ENCODE results near the gene IL12RB1.

The IL12RB1 gene

DNA sequence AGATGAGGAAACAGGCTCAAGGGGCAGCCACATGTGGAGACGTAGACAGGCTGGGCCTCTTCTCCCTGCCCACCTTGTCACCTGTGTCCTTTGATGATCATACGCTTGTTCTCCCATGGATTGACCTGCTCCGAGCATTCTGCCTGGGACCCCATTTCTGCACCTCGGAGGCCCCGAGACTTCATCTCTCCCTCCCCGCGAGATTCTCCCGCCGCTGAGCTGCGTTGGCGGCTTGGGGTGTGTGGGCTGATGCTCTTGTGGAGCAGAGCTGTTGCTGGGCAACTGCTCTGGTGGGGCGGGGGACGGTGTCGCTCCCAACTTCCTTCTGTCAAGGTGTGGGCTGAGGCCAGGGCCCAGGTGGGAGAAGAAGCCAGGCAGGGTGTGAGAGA is 33.0 kb upstream of the IL12RB1 start:
- Histone ChIP-seq H3K36me3 (ENCODE audit: control insufficient read depth in 4 of 4, insufficient read depth in 4 of 4, low read length in 3 of 4) (peaks cover 0 to 41% (median 13%) of the 10 kb centered on the region in 4 experiments), H3K9me3 (ENCODE audit: control extremely low read depth in 1 of 5, control insufficient read depth in 4 of 5, insufficient read depth in 2 of 5, low read depth in 1 of 5, low read length in 4 of 5) (no peaks in the 10 kb centered on the region), H3K27ac (ENCODE audit: insufficient read depth in 1 of 2, low read depth in 1 of 2, low read length in 2 of 2, poor library complexity in 1 of 2, severe bottlenecking in 2 of 2) (no peak overlapping the region), H3K4me1 (ENCODE audit: control extremely low read depth in 1 of 4, control insufficient read depth in 4 of 4, insufficient read depth in 4 of 4, low read length in 3 of 4) (peaks cover 3 to 44% (median 24%) of the 10 kb centered on the region in 4 experiments), H3K27me3 (replicated peaks in 2 of 5; ENCODE audit: control insufficient read depth in 4 of 5, insufficient read depth in 5 of 5, low read length in 4 of 5) (no peaks in the 10 kb centered on the region), H3K4me3 (ENCODE audit: control insufficient read depth in 1 of 7, extremely low read depth in 1 of 7, insufficient read depth in 4 of 7, low read depth in 2 of 7, low read length in 6 of 7) (no peak overlapping the region)
- DNase-seq = no peak
- CTCF ChIA-PET = interaction anchor here (0.8 kb wide), 1 partner anchor 32 kb away, joined by 3 read pairs; no protein-coding TSS in a partner anchor
- POLR2A ChIA-PET = no interaction called here
- 89% methylated on average over 10 of the region's 14 CpGs for WGBS (ENCODE audit: insufficient coverage)

GRCh38 chr19:18119013-18119716 is 32.4 kb upstream of the IL12RB1 start:
- no peaks in the 10 kb centered on the region for H3K27me3 ChIP-seq (replicated peaks in 2 of 5; ENCODE audit: control insufficient read depth in 4 of 5, insufficient read depth in 5 of 5, low read length in 4 of 5)
- ChIA-PET POLR2A (no interaction called here), CTCF (interaction anchor here (0.9 to 1.9 kb wide), 2 partner anchors 27 to 48 kb away, joined by 3 to 5 read pairs; no protein-coding TSS in a partner anchor)
- DNase-seq = peak in 2 of 3 donors; percentile 47 to 57
- H3K4me3 ChIP-seq (ENCODE audit: control insufficient read depth in 1 of 7, extremely low read depth in 1 of 7, insufficient read depth in 4 of 7, low read depth in 2 of 7, low read length in 6 of 7) = peak overlapping the region in 3 of 7 experiments; percentile 51 to 82 (median 78)
- peaks cover 3 to 44% (median 24%) of the 10 kb centered on the region in 4 experiments for H3K4me1 ChIP-seq (ENCODE audit: control extremely low read depth in 1 of 4, control insufficient read depth in 4 of 4, insufficient read depth in 4 of 4, low read length in 3 of 4)
- H3K9me3 ChIP-seq (ENCODE audit: control extremely low read depth in 1 of 5, control insufficient read depth in 4 of 5, insufficient read depth in 2 of 5, low read depth in 1 of 5, low read length in 4 of 5) = no peaks in the 10 kb centered on the region
- H3K27ac ChIP-seq (ENCODE audit: insufficient read depth in 1 of 2, low read depth in 1 of 2, low read length in 2 of 2, poor library complexity in 1 of 2, severe bottlenecking in 2 of 2) = no peak overlapping the region
- H3K36me3 ChIP-seq (ENCODE audit: control insufficient read depth in 4 of 4, insufficient read depth in 4 of 4, low read length in 3 of 4) = peaks cover 0 to 37% (median 11%) of the 10 kb centered on the region in 4 experiments
- WGBS (ENCODE audit: insufficient coverage) = 31% methylated on average over 10 of the region's 13 CpGs

DNA sequence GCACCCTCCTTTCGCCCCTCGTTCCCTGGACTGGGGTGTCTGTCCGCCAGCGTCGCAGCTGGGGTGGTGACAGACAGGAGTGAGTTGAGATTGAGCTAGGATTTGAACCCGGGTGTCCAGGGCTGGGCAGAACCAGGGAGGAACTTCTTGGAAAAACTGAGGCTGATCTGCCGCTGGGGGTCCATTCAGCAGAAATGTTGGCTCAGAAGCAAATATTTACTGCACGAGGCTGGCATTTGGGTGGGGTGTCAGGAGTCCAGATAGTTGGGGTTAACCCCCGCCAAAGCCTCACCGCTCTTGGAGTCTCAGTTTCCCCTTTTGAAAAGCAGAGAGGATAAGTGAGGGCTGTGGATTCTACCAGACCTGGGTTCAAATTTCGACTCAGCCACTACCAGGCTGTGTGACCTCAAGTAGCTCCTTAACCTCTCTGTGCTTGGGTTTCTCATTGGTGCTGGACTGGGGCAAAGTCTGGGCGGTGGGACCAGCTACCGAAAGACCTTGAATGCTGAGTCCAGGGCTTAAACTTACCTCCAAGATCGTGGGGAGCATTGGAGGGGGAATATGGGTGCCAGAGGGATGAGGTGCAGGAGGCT is 31.8 kb upstream of the IL12RB1 start:
- no peak overlapping the region for H3K27ac ChIP-seq (ENCODE audit: insufficient read depth in 1 of 2, low read depth in 1 of 2, low read length in 2 of 2, poor library complexity in 1 of 2, severe bottlenecking in 2 of 2)
- DNase-seq = no peak
- H3K27me3 ChIP-seq (replicated peaks in 2 of 5; ENCODE audit: control insufficient read depth in 4 of 5, insufficient read depth in 5 of 5, low read length in 4 of 5) = no peaks in the 10 kb centered on the region
- ChIA-PET CTCF (interaction anchor here (0.9 to 1.9 kb wide), 5 partner anchors 10 to 49 kb away, joined by 3 to 5 read pairs (median 4); partner anchors contain the start of gene PIK3R2), POLR2A (no interaction called here)
- no peaks in the 10 kb centered on the region for H3K9me3 ChIP-seq (ENCODE audit: control extremely low read depth in 1 of 5, control insufficient read depth in 4 of 5, insufficient read depth in 2 of 5, low read depth in 1 of 5, low read length in 4 of 5)
- peak overlapping the region; percentile 20 to 82 (median 73) for H3K4me3 ChIP-seq (ENCODE audit: control insufficient read depth in 1 of 7, extremely low read depth in 1 of 7, insufficient read depth in 4 of 7, low read depth in 2 of 7, low read length in 6 of 7)
- H3K4me1 ChIP-seq (ENCODE audit: control extremely low read depth in 1 of 4, control insufficient read depth in 4 of 4, insufficient read depth in 4 of 4, low read length in 3 of 4) = peaks cover 3 to 44% (median 24%) of the 10 kb centered on the region in 4 experiments
- peaks cover 0 to 31% (median 7%) of the 10 kb centered on the region in 4 experiments for H3K36me3 ChIP-seq (ENCODE audit: control insufficient read depth in 4 of 4, insufficient read depth in 4 of 4, low read length in 3 of 4)
- 44% methylated on average over 14 of the region's 14 CpGs for WGBS (ENCODE audit: insufficient coverage)

DNA sequence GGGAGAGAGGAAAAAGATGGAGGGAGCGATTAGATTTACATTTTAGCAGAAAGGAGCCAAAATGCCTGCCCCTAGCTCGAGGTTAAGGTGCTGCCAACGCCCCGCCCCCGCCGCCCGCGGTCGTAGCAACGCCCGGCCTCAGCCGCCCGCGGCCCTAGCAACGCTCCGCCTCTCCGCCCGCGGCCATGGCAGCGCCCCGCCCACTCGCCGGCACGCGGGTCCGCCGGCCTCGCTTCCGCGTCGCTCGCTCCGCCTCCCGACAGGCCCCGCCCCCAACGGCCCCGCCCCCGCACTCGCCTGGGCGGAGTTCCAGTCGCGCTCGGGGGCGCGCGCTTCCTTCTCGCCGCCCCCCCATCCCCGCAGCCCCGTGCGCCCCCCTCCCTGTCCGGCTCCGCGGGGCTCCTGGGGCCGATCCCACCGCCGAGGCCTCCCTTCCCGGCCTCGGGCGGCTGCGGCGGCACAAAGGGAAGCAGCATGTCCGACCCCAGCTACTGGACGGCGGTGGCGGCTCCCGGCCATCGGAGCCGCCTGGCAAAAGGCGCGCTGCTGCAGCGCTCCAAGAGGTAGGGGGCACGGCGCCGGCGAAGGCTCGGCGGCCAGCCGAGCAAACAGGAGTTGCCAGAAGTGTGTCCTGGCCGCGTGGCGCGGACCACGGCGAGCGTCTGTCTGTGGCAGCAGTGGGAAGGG is 31.1 kb upstream of the IL12RB1 start:
- Histone ChIP-seq H3K27ac (ENCODE audit: insufficient read depth in 1 of 2, low read depth in 1 of 2, low read length in 2 of 2, poor library complexity in 1 of 2, severe bottlenecking in 2 of 2) (peak overlapping the region; percentile 25 to 64), H3K9me3 (ENCODE audit: control extremely low read depth in 1 of 5, control insufficient read depth in 4 of 5, insufficient read depth in 2 of 5, low read depth in 1 of 5, low read length in 4 of 5) (no peaks in the 10 kb centered on the region)

DNA sequence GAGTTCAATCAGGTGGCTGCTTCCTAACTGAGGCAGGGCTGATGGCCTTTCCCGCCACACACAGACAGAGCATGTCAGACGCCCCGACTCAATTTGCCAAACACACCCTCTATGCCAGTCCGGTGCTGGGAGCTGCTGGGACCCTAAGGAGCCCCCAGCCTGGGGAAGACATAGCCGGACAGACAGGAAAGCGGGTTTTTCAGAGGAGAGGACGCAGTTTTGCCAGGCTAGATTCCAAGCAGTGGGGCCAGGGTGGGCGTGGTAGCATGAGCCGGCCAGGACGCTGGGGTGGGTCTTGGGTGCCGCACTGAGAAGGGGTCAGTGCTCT is 30.6 kb upstream of the IL12RB1 start:
- ChIA-PET CTCF (interaction anchor here (1.3 to 1.9 kb wide), 3 partner anchors 11 to 50 kb away, joined by 4 to 5 read pairs (median 4); no protein-coding TSS in a partner anchor), POLR2A (no interaction called here)
- Histone ChIP-seq H3K36me3 (ENCODE audit: control insufficient read depth in 4 of 4, insufficient read depth in 4 of 4, low read length in 3 of 4) (peaks cover 0 to 19% (median 1%) of the 10 kb centered on the region in 4 experiments), H3K27me3 (replicated peaks in 2 of 5; ENCODE audit: control insufficient read depth in 4 of 5, insufficient read depth in 5 of 5, low read length in 4 of 5) (no peaks in the 10 kb centered on the region), H3K4me1 (ENCODE audit: control extremely low read depth in 1 of 4, control insufficient read depth in 4 of 4, insufficient read depth in 4 of 4, low read length in 3 of 4) (peaks cover 3 to 45% (median 25%) of the 10 kb centered on the region in 4 experiments), H3K9me3 (ENCODE audit: control extremely low read depth in 1 of 5, control insufficient read depth in 4 of 5, insufficient read depth in 2 of 5, low read depth in 1 of 5, low read length in 4 of 5) (no peaks in the 10 kb centered on the region), H3K27ac (ENCODE audit: insufficient read depth in 1 of 2, low read depth in 1 of 2, low read length in 2 of 2, poor library complexity in 1 of 2, severe bottlenecking in 2 of 2) (peak overlapping the region; percentile 25 to 64), H3K4me3 (ENCODE audit: control insufficient read depth in 1 of 7, extremely low read depth in 1 of 7, insufficient read depth in 4 of 7, low read depth in 2 of 7, low read length in 6 of 7) (peak overlapping the region; percentile 2 to 74 (median 44))
- WGBS (ENCODE audit: insufficient coverage) = 23% methylated on average over 8 of the region's 11 CpGs
- DNase-seq = no peak

More for the DNA sequence above, 31.1 kb upstream of the IL12RB1 start:
- peak overlapping the region; percentile 20 to 82 (median 73) for H3K4me3 ChIP-seq (ENCODE audit: control insufficient read depth in 1 of 7, extremely low read depth in 1 of 7, insufficient read depth in 4 of 7, low read depth in 2 of 7, low read length in 6 of 7)
- POLR2A ChIA-PET = no interaction called here
- WGBS (ENCODE audit: insufficient coverage) = under 1% methylated on average over 46 of the region's 86 CpGs
- peak; percentile 86 to 93 (median 92) for DNase-seq
- H3K36me3 ChIP-seq (ENCODE audit: control insufficient read depth in 4 of 4, insufficient read depth in 4 of 4, low read length in 3 of 4) = peaks cover 0 to 24% (median 4%) of the 10 kb centered on the region in 4 experiments
- CTCF ChIA-PET = interaction anchor here (0.9 to 1.9 kb wide), 5 partner anchors 11 to 49 kb away, joined by 3 to 5 read pairs (median 4); partner anchors contain the start of gene PIK3R2
- H3K27me3 ChIP-seq (replicated peaks in 2 of 5; ENCODE audit: control insufficient read depth in 4 of 5, insufficient read depth in 5 of 5, low read length in 4 of 5) = no peaks in the 10 kb centered on the region
- H3K4me1 ChIP-seq (ENCODE audit: control extremely low read depth in 1 of 4, control insufficient read depth in 4 of 4, insufficient read depth in 4 of 4, low read length in 3 of 4) = peaks cover 3 to 45% (median 24%) of the 10 kb centered on the region in 4 experiments

GRCh38 chr19:18114483-18114882 is 27.7 kb upstream of the IL12RB1 start:
- WGBS (ENCODE audit: insufficient coverage) = 100% methylated on average over 4 of the region's 4 CpGs
- no peak overlapping the region for H3K27ac ChIP-seq (ENCODE audit: insufficient read depth in 1 of 2, low read depth in 1 of 2, low read length in 2 of 2, poor library complexity in 1 of 2, severe bottlenecking in 2 of 2)
- no peak overlapping the region for H3K4me3 ChIP-seq (ENCODE audit: control insufficient read depth in 1 of 7, extremely low read depth in 1 of 7, insufficient read depth in 4 of 7, low read depth in 2 of 7, low read length in 6 of 7)
- CTCF ChIA-PET = interaction anchor here (1.6 to 2.4 kb wide), 4 partner anchors 9 to 138 kb away, joined by 3 to 13 read pairs (median 11); no protein-coding TSS in a partner anchor
- POLR2A ChIA-PET = no interaction called here
- peaks cover 3 to 45% (median 37%) of the 10 kb centered on the region in 4 experiments for H3K4me1 ChIP-seq (ENCODE audit: control extremely low read depth in 1 of 4, control insufficient read depth in 4 of 4, insufficient read depth in 4 of 4, low read length in 3 of 4)
- H3K36me3 ChIP-seq (ENCODE audit: control insufficient read depth in 4 of 4, insufficient read depth in 4 of 4, low read length in 3 of 4) = peaks cover 0 to 11% (median 0%) of the 10 kb centered on the region in 4 experiments
- H3K27me3 ChIP-seq (replicated peaks in 2 of 5; ENCODE audit: control insufficient read depth in 4 of 5, insufficient read depth in 5 of 5, low read length in 4 of 5) = no peaks in the 10 kb centered on the region
- no peak for DNase-seq
- H3K9me3 ChIP-seq (ENCODE audit: control extremely low read depth in 1 of 5, control insufficient read depth in 4 of 5, insufficient read depth in 2 of 5, low read depth in 1 of 5, low read length in 4 of 5) = no peaks in the 10 kb centered on the region
